Endothelial cell of umbilical vein (primary cell): ENCODE measurements around the gene SPATS1. TPM values are rescaled to one million over a fixed set of nuclear protein-coding genes. Genes with fewer than 3 reads are reported as not detected.

Experiments
- BruUV-seq: library from RNA; stranded (reverse); fragments of 400-500 nt; replicated peaks from 2 replicates; lab custom pipeline; 2021; lab: Mats Ljungman, UMichigan
- CTCF ChIA-PET: fragments of 300-600, 350-600 bp; sonication (Branson Sonifier 250); formaldehyde crosslinking; loops from one replicate; lab custom pipeline; 2021; ENCODE audit warnings: antibody characterized with exemption, inconsistent platforms; lab: Charles Lee
- POLR2A ChIA-PET: fragments of 300-600, 350-600 bp; sonication (Branson Sonifier 250); formaldehyde crosslinking; loops from one replicate; lab custom pipeline; 2021; ENCODE audit warnings: antibody characterized with exemption, inconsistent platforms; lab: Charles Lee
- DNase-seq: peaks from one replicate; pipeline ENCODE4 v3.0.0-alpha.2; 2011; ENCODE audit warnings: low read depth, low spot score
- FAIRE-seq: peaks from 2 replicates; lab custom pipeline; 2011; peaks lifted over from hg19 to GRCh38; lab: Jason Lieb, UNC
- H2AFZ ChIP-seq: 2 replicates; pipeline ENCODE4 v1.6.0; 2012; ENCODE audit warnings: low read depth, low read length, control low read depth, inconsistent platforms
- H3K27ac ChIP-seq: 2 replicates; pipeline ENCODE4 v1.5.1; 2011; ENCODE audit warnings: low read depth, mild to moderate bottlenecking, control low read depth, low read length, moderate library complexity; ENCODE audit not compliant: insufficient read depth
- H3K27me3 ChIP-seq, 2 experiments: 2 replicates each; pipeline versions ENCODE4 v1.6.0 to v1.6.1; 2011; ENCODE audit warnings: low read length in 2 of 2, mixed read lengths in 1 of 2; ENCODE audit not compliant: control insufficient read depth in 2 of 2, insufficient read depth in 2 of 2
- H3K36me3 ChIP-seq, 2 experiments: 2 replicates in 1 of 2; 3 replicates in 1 of 2; pipeline ENCODE4 v1.5.1; 2011; ENCODE audit warnings: low read length in 2 of 2, mild to moderate bottlenecking in 1 of 2, moderate library complexity in 1 of 2; ENCODE audit not compliant: control insufficient read depth in 2 of 2, insufficient read depth in 2 of 2; ENCODE audit errors: extremely low read depth in 1 of 2
- H3K4me1 ChIP-seq: 3 replicates; pipeline ENCODE4 v1.5.1; 2011; ENCODE audit warnings: mild to moderate bottlenecking, low read length; ENCODE audit not compliant: control insufficient read depth, insufficient read depth; ENCODE audit errors: extremely low read depth
- H3K4me2 ChIP-seq: 2 replicates; pipeline ENCODE4 v1.6.1; 2011; ENCODE audit warnings: low read length, control low read depth, mixed read lengths; ENCODE audit not compliant: insufficient read depth
- H3K4me3 ChIP-seq, 3 experiments: fragments of 200-600 bp in 1 of 3; sonication (generic), shearing (Covaris generic) in 1 of 3; replicated peaks in 1 of 3; 2 replicates each; pipeline ENCODE4 v1.5.1; 2011 to 2016; ENCODE audit warnings: control low read depth in 3 of 3, low read length in 3 of 3, mild to moderate bottlenecking in 2 of 3, inconsistent platforms in 1 of 3, low read depth in 1 of 3, moderate library complexity in 1 of 3; ENCODE audit not compliant: insufficient read depth in 1 of 3
- H3K79me2 ChIP-seq: 2 replicates; pipeline ENCODE4 v1.6.0; 2012; ENCODE audit warnings: low read length, inconsistent platforms; ENCODE audit not compliant: control insufficient read depth, insufficient read depth
- H3K9ac ChIP-seq: replicated peaks from 2 replicates; pipeline ENCODE3; 2011; ENCODE audit warnings: low read length, control low read depth; ENCODE audit not compliant: insufficient read depth; ENCODE audit errors: extremely low read depth
- H3K9me1 ChIP-seq: replicated peaks from 3 replicates; pipeline ENCODE4 v1.6.0; 2011; ENCODE audit warnings: mild to moderate bottlenecking, low read length; ENCODE audit not compliant: control insufficient read depth, insufficient read depth; ENCODE audit errors: extremely low read depth
- H3K9me3 ChIP-seq: replicated peaks from 2 replicates; pipeline ENCODE4 v1.5.1; 2012; ENCODE audit warnings: low read length, inconsistent platforms; ENCODE audit not compliant: control insufficient read depth, insufficient read depth
- H4K20me1 ChIP-seq: replicated peaks from 2 replicates; pipeline ENCODE3; 2011; ENCODE audit warnings: mild to moderate bottlenecking, low read length; ENCODE audit not compliant: control insufficient read depth, insufficient read depth; ENCODE audit errors: extremely low read depth
- EZH2 ChIP-seq: IDR thresholded peaks from 2 replicates; pipeline ENCODE4 v1.6.1; 2012; ENCODE audit warnings: borderline replicate concordance, low read depth, mild to moderate bottlenecking, moderate library complexity, low read length, inconsistent platforms; ENCODE audit not compliant: severe bottlenecking
- FOS ChIP-seq: IDR thresholded peaks from 2 replicates; pipeline ENCODE4 v1.6.1; 2011; ENCODE audit warnings: mild to moderate bottlenecking, low read length, moderate library complexity, borderline replicate concordance; ENCODE audit not compliant: insufficient read depth
- GATA2 ChIP-seq: IDR thresholded peaks from 2 replicates; pipeline ENCODE4 v1.7.0; 2011; ENCODE audit warnings: low read depth, mild to moderate bottlenecking, moderate library complexity, mixed read lengths, low read length; ENCODE audit not compliant: insufficient read length, insufficient read depth
- JUN ChIP-seq: IDR thresholded peaks from 2 replicates; pipeline ENCODE4 v1.6.1; 2011; ENCODE audit warnings: borderline replicate concordance, low read depth; ENCODE audit not compliant: insufficient read length, insufficient read depth
- MYC ChIP-seq: IDR thresholded peaks from one replicate; pipeline ENCODE4 v1.6.1; 2011; ENCODE audit warnings: mild to moderate bottlenecking, low read depth, low read length
- POLR2A ChIP-seq: IDR thresholded peaks from 2 replicates; pipeline ENCODE4 v1.6.1; 2012; ENCODE audit warnings: low read depth, mild to moderate bottlenecking, control low read depth, low read length
- POLR2AphosphoS5 ChIP-seq: IDR thresholded peaks from 2 replicates; pipeline ENCODE4 v1.6.1; 2012; ENCODE audit warnings: low read depth, mild to moderate bottlenecking, control low read depth, low read length, moderate library complexity; ENCODE audit not compliant: insufficient read depth
- dilution Hi-C: fragments of 300-500 bp; cut with MboI; formaldehyde crosslinking; loops from one replicate; pipeline ENCODE4 v1.15.0; 2019; ENCODE audit warnings: low sequenced_read_pairs; ENCODE audit not compliant: extremely low pct_ligation_motif_present
- intact Hi-C: fragments of 100-400 bp; cut with micrococcal nuclease; formaldehyde crosslinking; loops from one replicate; pipeline ENCODE4 v1.10.0; 2022
- polyA plus RNA-seq, 4 experiments: library from polyadenylated mRNA; depleted of rRNA in 3 of 4; stranded (reverse) in 3 of 4; unstranded in 1 of 4; fragments of >200 nt; gene quantifications; 2 replicates each; pipeline versions ENCODE4 v1.2.1 to v1.2.3, GENCODE V29; 2011 to 2012; ENCODE audit warnings: missing spikeins in 1 of 4
- total RNA-seq: library from RNA; stranded (reverse); gene quantifications from 2 replicates; pipeline ENCODE4 v1.2.3, GENCODE V29; 2021
- TF ChIP-seq, protein P1 (sequence below): IDR thresholded peaks from 2 replicates; pipeline ENCODE4 v1.6.1; 2011; ENCODE audit not compliant: insufficient read depth, insufficient read length
- TF ChIP-seq, protein P2 (sequence below), 2 donors: IDR thresholded peaks; 1 replicate in 1 of 2; 2 replicates in 1 of 2; pipeline ENCODE4 v1.5.1; 2011; ENCODE audit warnings: low read length in 2 of 2, mild to moderate bottlenecking in 2 of 2, moderate library complexity in 2 of 2, control low read depth in 1 of 2, inconsistent platforms in 1 of 2, low read depth in 1 of 2; ENCODE audit not compliant: insufficient read depth in 1 of 2; ENCODE audit errors: extremely low read depth in 1 of 2

The SPATS1 gene
- total and polyA plus RNA-seq, 2 donors (not counting 3 experiments of a cell fraction or from before 2014, with no cell fraction given): not detected

DNA sequence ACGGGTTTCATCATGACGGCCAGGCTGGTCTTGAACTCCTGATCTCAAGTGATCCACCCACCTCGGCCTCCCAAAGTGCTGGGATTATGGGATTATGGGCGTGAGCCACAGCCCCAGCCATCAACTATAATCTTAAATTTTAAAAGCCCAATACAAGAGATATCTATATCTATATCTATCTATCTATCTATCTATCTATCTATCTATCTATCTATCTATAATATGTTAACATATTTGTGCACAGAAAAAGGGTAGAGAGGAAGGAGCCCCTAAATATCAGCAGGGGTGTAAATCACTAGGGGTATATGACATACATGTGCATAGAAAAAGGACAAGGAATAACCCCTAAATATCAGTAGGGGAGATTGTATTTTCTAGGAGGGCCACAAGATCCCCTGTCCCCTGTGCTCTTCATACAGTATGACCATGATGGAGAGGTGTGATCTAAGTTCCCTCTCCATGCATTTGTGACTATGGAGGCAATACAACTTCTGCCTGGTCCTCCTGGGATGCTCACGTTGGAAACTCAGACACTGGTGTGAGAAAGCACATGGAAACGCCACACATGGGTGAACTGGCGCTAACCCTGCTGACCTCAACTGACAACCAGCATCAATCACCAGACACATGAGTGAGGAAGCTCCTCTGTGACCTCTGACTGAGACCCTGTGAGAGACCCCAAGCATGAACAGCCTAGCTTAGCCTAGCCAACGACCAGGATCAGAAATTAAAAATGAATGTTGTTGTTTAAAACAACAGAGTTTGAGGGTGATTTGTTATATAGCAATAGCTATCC is 1.2 kb upstream of the SPATS1 start:
- no peaks in the 10 kb centered on the region for H3K4me1 ChIP-seq
- BruUV-seq: no TSS peak
- TF ChIP-seq, protein P1, sequence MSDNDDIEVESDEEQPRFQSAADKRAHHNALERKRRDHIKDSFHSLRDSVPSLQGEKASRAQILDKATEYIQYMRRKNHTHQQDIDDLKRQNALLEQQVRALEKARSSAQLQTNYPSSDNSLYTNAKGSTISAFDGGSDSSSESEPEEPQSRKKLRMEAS: no peak
- TF ChIP-seq POLR2A: no peak
- TF ChIP-seq, protein P2, sequence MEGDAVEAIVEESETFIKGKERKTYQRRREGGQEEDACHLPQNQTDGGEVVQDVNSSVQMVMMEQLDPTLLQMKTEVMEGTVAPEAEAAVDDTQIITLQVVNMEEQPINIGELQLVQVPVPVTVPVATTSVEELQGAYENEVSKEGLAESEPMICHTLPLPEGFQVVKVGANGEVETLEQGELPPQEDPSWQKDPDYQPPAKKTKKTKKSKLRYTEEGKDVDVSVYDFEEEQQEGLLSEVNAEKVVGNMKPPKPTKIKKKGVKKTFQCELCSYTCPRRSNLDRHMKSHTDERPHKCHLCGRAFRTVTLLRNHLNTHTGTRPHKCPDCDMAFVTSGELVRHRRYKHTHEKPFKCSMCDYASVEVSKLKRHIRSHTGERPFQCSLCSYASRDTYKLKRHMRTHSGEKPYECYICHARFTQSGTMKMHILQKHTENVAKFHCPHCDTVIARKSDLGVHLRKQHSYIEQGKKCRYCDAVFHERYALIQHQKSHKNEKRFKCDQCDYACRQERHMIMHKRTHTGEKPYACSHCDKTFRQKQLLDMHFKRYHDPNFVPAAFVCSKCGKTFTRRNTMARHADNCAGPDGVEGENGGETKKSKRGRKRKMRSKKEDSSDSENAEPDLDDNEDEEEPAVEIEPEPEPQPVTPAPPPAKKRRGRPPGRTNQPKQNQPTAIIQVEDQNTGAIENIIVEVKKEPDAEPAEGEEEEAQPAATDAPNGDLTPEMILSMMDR (IDR thresholded peaks at IDR 0.05; ENCODE audit: extremely low read depth in 1 of 2, insufficient read depth in 1 of 2, low read depth in 1 of 2, low read length in 2 of 2): no peak
- TF ChIP-seq GATA2: no peak
- TF ChIP-seq FOS: no peak
- no peak for TF ChIP-seq MYC
- no peak for TF ChIP-seq EZH2
- no peak for TF ChIP-seq POLR2AphosphoS5
- TF ChIP-seq JUN: no peak
- H3K4me3 ChIP-seq: no peak overlapping the region
- FAIRE-seq: no peak
- CTCF ChIA-PET: interaction anchor here (1.0 to 3.2 kb wide), 3 partner anchors 9 to 73 kb away, joined by 4 to 21 read pairs (median 4); partner anchors contain the start of gene AARS2
- H3K9ac ChIP-seq: no peak overlapping the region
- no peaks in the 10 kb centered on the region for H4K20me1 ChIP-seq
- H3K27me3 ChIP-seq: peaks cover 36 to 54% of the 10 kb centered on the region in 2 experiments
- no peak for DNase-seq
- intact Hi-C loops (no loop called here), dilution Hi-C loops (no loop called here)
- no peak overlapping the region for H2AFZ ChIP-seq
- H3K4me2 ChIP-seq: no peak overlapping the region
- no peaks in the 10 kb centered on the region for H3K9me3 ChIP-seq
- POLR2A ChIA-PET: no interaction called here
- H3K79me2 ChIP-seq: no peaks in the 10 kb centered on the region
- no peak overlapping the region for H3K27ac ChIP-seq
- no peaks in the 10 kb centered on the region for H3K36me3 ChIP-seq
- no peaks in the 10 kb centered on the region for H3K9me1 ChIP-seq
